KBM-7 (cell line): ENCODE measurements around the gene SFI1.
"Not testable (repeated sequence)": the region's sequence is repeated elsewhere in the genome, so short reads cannot be mapped to it uniquely, and the experiment has no call there.

ENCODE experiments used
- DNase-seq: peaks from one replicate; pipeline ENCODE4 v3.0.0-alpha.2; 2015
- in situ Hi-C: fragments of 300-500 bp; cut with MboI; formaldehyde crosslinking; loops from 2 replicates; pipeline ENCODE4 v1.14.3; 2020; ENCODE audit warnings: low sequenced_read_pairs, low pct_unique_long_range_greater_than_20kb, mixed read lengths

The SFI1 gene

DNA sequence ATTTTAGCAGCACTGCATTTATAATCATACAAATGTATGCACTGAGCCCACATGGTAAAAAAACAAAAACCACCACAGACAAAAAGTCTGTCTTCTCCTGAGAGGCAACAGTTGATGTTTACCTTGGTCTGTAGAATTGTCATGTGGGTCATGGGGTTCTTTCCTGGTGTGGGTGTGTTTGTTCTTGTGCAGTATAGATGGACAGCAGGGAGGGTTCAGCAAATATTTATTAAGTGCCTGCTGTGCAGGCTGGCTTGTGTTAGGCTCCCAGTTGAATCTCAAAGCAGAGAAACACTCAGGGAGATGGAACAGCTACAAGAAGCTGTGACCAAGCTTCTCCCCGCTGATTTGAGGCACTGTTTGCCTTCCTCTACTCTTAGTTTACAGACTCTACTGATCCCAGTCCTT, 83.5 kb downstream of the SFI1 start:
- in situ Hi-C loops, result no loop called here
- DNase-seq, result no peak

DNA sequence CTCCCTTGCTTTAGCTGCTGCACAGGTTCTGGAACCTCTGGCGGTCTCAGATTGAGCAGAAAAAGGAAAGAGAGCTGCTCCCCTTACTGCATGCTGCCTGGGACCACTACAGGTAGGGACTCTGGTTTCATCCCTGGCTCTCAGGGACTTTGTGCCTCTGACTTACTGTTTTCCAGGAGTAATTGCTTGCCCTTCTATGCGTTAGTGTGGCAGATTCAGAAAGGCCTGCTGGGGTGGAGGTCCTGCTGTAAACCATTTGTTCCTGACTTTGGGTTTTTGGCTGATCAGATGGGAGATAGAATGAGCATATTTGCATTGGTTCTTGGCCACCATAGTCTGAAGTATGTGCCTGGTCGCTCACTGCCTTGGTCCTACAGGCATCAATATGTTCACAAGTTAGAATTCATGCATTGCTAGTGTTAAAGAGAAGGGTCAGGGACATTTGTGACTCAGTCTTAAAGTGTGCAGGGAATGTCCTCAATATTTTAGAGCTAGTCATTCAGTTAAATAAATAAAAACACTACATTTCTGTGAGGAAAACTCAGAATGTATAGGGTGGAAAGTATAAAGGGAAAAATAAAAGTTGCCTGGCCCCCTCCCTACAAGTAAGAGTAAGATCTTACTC, 87.6 kb downstream of the SFI1 start:
- DNase-seq, result no peak
- in situ Hi-C loops, result no loop called here

DNA sequence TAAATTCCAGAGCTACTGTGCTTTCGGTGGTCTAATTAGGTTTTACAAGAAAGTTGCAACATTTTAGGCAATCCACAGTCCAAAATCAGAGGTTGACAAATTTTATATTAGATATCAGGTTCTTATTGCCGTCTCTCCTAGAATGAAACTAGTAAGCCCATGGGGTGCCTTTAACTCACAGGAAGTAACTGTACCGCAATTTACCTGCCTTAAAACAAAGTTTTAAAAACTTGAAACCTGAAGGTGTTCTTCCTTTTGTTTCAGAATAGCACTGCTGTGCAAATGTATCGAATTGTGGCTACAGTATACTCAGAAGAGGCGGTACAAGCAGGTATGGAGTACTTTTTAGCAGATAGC, 88.4 kb downstream of the SFI1 start:
- in situ Hi-C loops, result no loop called here

DNA sequence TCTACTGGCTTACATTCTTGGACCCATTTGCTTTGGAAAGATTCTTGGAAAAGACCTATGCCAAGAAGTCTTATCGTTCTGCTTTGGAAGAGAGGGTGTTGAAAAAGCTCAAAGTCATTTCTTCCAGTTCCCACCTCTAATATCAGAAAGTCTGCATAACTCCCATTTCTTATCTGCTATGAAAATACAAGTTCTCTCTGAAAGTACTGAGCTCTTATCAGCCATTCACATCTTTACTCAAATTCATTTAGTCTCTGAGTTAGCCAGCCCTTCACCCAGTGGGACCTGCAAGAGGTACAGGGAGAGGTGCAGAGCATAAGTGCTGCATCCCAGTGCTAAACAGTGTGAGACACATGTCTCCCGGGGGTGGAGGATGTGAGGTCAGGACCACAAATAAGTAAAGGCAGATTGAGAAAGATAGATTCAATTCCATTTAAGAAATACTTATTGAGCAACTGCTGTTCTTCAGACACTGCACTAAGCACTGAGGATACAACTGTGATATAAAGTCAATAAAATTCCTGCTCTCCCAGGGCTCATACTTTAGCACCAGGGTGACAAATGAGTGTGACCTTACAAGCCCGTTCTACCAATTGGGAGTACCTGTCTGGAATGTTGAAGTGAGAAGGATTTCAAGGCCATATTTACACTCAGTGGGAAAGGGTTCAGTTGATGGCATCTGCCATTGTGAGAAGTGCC, 89.0 kb downstream of the SFI1 start:
- in situ Hi-C loops, result no loop called here
- no peak for DNase-seq

More for the DNA sequence above, 88.4 kb downstream of the SFI1 start:
- no peak for DNase-seq

DNA sequence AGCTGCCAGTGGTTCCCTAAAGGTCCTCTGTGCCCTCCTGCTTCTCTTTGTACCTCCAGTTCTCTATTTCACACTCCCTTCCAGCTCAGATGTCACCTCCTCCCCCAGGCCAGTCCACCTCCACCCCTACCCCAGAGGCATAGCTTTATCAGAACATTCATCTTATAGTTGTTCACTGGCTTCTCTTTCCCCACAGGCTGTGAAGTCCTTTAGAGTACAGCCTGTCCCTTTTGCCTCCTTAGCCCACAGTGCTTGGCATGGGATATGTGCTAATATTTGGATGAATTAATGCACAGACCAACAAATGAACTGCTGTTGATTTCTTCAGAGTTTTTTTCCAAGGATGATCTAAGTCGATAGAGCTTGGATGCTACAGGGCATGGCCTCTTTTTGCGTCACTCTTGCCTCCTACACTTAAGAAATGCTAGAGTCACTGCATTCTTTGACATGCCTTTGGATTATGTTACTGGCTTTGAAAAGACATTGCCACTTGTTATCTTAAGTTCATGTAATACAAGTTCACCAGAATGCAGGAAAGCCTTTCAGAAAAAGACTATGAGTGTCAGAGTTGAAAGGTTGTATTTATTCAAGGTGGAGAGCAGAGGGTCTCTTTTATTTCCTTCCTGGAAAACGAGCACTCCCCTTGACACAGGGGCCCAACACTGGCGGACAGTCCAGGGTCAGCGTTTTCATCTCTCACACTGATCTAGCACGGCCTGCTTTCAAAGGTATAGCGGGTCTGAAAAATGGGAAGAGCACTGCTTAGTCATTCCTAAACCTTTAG, 90.0 kb downstream of the SFI1 start:
- DNase-seq, result no peak
- in situ Hi-C loops, result no loop called here

DNA sequence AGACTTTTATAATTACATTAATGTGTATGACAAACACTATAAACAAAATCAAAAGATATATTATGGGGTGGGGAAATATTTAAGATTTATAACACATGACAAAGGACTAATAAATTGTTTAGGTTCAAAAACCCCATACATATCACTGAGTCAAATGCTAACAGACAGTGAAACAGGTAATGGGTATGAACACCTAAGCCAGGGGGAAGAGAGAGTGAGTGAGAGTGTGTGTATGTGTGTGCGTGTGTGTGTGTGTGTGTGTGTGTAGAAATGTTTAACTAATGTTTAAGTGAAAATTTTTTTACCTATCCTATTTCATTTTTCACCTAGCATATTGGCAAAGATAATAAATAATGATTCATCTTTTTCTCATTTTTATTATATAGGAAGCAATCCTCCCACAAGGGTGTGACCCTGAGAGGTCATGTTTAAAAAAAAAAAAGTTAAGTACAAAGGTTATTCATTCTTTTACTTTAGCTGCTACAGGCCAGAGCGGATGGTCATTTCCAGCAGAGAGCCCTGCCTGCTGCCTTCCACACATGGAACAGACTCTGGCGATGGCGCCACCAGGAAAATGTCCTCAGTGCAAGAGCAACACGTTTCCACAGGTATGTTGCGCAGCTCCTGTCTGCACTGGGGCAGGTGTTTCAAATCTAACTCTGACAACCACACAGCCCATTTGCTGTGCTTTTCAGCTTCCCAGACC, 92.8 kb downstream of the SFI1 start:
- in situ Hi-C loops, result no loop called here
- DNase-seq, result no peak

DNA sequence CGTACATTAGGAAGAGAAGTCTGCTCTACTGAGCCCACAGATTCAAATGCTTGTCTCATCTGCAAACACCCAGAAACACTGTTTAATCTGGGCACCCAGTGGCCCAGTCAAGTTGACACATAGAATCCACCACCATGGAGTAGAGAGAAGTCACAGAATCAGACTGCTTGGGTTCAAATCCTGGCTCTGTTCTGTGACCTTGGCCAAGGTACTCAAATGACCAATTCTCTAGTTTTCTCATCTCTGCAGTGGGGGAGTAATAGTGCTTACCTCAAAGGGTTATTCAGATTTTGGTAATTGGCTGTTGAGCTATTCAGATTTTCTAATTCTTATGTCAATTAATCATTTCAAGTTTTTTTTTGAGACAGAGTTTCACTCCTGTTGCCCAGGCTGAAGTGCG, 93.8 kb downstream of the SFI1 start:
- DNase-seq, in situ Hi-C loops: not testable (repeated sequence)

DNA sequence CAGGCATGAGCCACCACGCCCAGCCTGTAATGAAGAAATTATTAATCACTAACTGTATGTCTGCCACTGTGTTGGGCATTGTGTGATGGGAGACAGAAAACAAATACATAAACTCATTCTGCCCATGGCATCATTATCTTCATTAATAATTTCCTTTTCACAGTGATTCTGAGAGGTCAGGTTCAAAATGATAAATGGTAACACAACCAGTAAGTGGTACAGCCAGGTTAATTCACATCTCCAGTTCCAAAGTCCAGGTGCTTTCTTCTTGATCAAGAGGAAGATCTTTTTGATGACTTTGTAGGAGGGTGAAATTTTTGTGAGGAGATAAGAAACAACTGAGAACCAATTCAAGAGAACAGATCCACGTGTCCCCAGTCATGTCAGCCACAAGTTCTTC, 98.9 kb downstream of the SFI1 start:
- in situ Hi-C loops, result no loop called here
- no peak for DNase-seq

DNA sequence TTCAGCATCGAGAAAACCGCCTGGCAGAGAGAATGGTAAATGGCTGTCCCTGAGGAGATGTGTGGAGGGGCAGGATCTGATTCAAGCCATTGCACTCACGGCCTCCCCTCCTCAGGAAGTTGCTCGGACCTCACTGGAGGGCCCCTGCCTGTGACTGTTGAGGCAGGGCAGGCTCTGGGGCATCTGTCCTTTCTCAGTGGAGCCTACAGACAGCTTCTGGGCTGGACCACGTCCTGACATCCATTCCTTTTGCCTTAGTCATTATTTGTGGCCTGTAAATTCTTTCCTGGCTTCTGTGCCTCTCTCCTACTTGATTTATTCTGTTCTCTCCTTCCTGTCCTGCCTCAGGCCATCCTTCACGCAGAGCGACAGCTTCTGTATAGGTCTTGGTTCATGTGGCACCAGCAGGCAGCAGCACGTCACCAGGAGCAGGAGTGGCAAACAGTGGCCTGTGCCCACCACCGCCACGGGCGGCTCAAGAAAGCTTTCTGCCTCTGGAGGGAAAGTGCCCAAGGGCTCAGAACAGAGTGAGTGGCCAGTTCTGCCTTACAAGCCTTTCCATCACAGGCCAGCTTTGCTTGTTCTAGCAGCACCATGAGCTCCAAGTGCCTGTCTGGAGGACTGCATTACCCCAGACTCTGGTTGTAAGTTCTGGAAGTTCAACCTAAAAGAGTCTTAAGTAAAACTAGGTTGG, 106.1 kb downstream of the SFI1 start:
- in situ Hi-C loops, result no loop called here
- no peak for DNase-seq

DNA sequence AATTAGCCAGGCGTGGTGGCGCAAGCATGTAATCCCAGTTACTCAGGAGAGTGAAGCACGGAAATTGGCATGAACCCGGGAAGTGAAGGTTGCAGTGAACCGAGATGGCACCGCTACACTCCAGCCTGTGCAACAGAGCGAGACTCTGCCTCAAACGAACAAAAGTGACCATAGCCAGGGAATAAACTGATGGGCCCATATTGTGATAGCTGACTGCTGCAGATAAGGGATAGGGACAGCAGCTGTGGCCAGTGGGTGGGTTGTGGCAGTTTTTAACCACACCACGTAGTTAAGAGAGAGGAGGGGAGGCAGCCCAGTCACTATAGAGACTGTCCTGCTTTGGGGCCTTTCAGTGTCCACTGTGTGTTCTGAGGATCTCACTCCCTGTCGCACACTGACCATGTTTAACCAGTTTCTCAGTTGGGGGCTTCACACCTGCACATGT, 106.8 kb downstream of the SFI1 start:
- no peak for DNase-seq

DNA sequence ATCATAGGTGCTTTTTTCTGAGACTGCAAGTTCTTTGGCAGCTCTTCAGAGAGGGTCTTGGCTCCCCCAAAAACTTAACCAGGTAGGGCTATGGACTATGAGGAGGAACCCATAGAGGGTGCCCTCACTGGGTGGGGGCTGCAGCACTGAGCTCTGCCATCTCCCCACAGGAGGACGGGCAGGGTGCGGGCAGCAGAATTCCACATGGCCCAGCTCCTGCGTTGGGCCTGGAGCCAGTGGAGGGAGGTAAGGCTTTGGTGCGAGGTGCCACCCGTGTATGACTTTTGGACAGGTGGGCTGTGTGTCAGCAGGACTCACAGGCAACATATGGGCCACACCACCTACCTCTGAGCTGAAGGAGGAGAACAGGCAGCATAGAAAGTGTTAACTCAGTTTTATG, 107.2 kb downstream of the SFI1 start:
- in situ Hi-C loops, result no loop called here
- DNase-seq, result no peak

More for the DNA sequence above, 106.8 kb downstream of the SFI1 start:
- in situ Hi-C loops, result no loop called here

DNA sequence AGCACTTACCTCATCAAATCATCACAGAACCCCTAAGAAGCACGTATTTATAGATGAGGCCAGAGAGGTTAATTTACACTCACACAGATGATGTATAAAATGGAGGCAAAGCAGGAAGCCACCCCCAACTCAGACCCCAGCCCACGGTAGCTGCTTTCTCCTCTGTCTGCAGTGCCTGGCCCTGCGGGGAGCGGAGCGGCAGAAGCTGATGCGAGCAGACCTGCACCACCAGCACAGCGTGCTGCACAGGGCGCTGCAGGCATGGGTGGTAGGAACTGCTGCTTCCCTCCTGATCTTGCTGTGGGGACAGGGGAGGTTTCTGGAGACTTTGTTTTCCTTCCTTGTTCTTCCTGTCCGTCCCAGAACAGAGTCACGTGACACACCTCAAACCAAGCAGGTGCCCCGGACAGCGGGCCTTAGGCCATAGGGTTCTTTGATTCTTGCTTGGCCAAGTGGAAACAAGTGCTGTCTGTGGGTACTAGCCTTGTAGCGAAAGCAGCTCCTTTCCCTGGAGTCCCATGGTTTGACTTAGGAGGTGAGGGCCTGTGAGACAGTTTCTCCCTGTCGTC, 107.9 kb downstream of the SFI1 start:
- no peak for DNase-seq
- in situ Hi-C loops, result no loop called here

DNA sequence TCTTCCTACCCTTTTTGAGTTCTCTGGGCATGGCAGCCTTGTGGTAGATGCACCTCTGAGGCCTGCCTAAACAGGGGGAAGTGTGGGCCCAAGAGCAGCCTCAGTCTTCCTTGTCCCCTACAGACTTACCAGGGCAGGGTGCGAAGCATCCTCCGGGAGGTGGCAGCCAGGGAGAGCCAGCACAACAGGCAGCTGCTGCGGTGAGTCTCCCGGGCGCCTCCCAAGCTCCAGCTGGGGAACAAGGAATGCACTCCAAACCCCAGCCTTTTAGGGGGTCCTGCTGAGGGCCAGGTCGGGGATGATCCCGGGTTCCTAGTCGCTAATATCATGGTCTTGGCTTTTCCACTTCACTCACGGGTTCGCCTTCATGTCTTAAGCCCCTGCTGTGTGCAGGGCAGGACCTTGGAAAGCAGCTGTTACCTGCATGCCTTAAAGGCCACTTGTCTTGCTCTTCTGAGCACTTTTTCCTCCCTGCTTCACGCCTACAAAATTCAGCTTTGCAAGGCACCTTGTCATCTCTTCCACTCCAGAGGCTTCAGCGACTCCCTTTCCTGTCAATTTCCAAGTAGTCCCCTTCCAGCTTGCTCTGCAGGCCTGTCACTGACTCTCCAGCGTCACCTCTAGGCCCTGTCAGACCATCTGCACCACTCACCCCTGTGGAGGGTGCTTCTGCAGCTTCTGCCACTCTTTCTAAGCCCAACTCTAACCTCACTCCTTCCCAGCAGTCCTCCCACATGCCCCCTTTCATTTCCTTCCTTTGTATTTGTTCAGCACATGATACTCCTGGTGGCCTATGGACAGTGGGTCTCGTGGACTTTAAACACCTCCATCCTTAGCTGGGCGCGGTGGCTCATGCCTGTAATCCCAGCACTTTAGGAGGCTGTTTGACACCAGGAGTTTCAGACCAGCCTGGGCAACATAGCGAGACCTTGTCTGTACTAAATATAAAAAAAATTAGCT, 108.7 kb downstream of the SFI1 start:
- DNase-seq, result peak; percentile 32

DNA sequence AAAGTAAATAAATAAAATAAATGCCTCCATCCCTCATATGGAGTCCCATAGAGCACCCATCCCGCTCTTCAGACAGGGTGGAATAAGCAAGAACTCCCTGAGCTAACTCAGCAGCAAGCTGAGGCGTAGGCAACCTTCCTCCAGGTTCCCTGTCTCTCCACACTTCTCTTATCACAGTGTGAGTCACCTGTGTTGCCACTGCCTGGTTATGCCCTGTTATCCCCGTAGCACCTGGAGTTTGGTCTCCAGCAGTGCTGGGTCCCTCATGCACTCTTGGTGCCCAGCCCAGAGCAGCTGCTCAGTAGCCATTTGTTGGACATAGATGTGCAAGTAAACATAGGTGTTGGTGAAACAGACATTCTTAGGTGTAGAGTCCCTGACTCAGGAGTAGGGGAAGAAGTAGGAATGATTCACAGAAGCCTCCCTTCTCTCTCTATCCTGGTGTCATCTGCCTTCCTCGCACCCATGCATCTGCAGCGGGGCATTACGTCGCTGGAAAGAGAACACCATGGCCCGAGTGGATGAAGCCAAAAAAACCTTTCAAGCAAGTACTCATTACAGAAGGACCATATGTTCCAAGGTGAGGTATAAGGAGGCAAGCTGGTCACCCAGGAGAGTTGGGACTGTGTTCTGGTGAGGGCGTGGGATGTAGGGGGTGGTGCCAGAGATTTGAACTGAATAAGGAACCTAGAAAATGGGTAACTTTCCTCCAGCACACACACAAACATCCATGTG, 109.7 kb downstream of the SFI1 start:
- in situ Hi-C loops, result no loop called here
- DNase-seq, result no peak

More for the DNA sequence above, 108.7 kb downstream of the SFI1 start:
- in situ Hi-C loops, result no loop called here

DNA sequence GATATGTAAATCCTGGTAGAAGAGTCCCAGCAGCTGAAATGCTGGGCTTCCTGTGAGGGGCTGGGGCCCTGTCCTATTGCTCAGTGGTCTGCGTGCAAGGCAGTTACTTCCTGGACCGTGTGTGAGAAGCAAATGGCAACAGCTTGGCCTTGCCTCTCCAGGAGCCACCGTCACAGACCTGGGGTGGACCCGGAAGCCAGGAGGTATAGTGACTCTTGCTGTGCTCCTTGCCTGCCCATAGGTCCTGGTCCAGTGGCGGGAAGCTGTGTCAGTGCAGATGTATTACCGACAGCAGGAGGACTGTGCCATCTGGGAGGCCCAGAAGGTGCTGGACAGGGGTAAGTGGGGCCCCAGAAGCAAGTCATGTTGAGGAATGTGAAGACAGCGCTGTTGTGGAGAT, 111.4 kb downstream of the SFI1 start:
- in situ Hi-C loops, result no loop called here

DNA sequence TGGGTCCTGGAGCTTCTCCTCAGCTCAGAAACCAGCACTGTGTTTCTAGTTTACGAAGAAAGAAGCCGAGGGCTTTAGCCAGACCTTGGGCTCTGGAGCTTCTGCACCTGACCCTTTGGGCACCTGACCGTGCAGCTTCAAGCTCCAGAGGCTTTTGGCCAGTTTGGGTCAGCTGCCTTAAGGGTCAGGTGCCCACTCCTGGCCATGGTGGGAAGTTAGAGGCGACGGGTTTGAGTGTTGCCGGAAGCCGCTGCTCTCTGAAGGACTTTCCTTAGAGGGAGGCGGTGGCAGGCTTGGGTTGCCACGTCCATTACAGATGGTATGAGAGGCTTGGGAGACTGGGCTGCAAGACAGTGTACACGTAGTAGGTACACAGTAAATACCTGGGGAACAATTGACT, 113.4 kb downstream of the SFI1 start:
- in situ Hi-C loops, result no loop called here
- no peak for DNase-seq

More for the DNA sequence above, 111.4 kb downstream of the SFI1 start:
- no peak for DNase-seq

DNA sequence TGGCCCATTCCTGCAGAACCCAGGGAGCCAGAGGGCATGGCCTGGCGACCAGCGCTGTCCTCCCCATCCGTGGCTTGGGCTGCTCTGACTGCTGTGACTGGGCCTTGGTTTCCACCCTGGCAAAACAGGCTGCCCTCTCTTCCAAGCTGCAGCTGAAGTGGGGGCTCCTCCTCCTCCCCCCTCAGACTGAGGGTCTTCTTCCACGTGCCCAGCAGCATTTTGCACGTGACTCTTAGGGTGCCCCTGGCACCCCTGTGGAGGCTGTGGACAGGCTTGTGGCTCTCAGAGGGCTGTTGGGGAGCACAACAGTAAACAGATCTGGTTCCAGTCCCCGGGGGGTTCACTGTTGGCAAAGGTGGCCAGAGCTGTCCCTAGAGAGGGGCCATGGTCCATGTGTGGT, 114.3 kb downstream of the SFI1 start:
- in situ Hi-C loops, result no loop called here
- DNase-seq, result no peak
